HCT116 (cell line): ENCODE data around the gene CYBA.

Source experiments
- CBX3 ChIP-seq: IDR thresholded peaks from 2 replicates; pipeline ENCODE4 v1.6.1; 2012; ENCODE audit warnings: low read depth
- CTCF ChIP-seq, 3 experiments: fragments of 200-600 bp in 1 of 3; sonication (generic) in 1 of 3; IDR thresholded peaks in 2 of 3; conservative IDR thresholded peaks in 1 of 3; 2 replicates each; pipeline ENCODE4 v1.5.1; 2012 to 2017; ENCODE audit warnings: low read depth in 2 of 3, low read length in 2 of 3, antibody characterized with exemption in 1 of 3, borderline replicate concordance in 1 of 3, control low read depth in 1 of 3, mild to moderate bottlenecking in 1 of 3, mixed read lengths in 1 of 3, mixed run types in 1 of 3, moderate library complexity in 1 of 3; ENCODE audit not compliant: insufficient read depth in 1 of 3
- JUND ChIP-seq: IDR thresholded peaks from 2 replicates; pipeline ENCODE4 v1.6.1; 2012
- POLR2AphosphoS5 ChIP-seq: IDR thresholded peaks from 2 replicates; pipeline ENCODE4 v1.6.1; 2011; ENCODE audit warnings: mild to moderate bottlenecking, low read depth, low read length, moderate library complexity
- RAD21 ChIP-seq: IDR thresholded peaks from 2 replicates; pipeline ENCODE4 v1.6.1; 2012; ENCODE audit warnings: low read depth, mild to moderate bottlenecking
- SIN3A ChIP-seq: IDR thresholded peaks from 2 replicates; pipeline ENCODE4 v1.6.1; 2012; ENCODE audit warnings: low read depth
- YY1 ChIP-seq: IDR thresholded peaks from 2 replicates; pipeline ENCODE4 v1.6.1; 2011; ENCODE audit warnings: low read length, low read depth, moderate library complexity, mild to moderate bottlenecking; ENCODE audit not compliant: insufficient replicate concordance; ENCODE audit errors: extremely low read depth
- ZNF274 ChIP-seq: fragments of 200-500 bp; sonication (Bioruptor generic); IDR thresholded peaks from 2 replicates; pipeline ENCODE4 v1.6.1; 2014; ENCODE audit warnings: mild to moderate bottlenecking, low read depth, low read length, inconsistent platforms
- TF ChIP-seq, protein P1 (sequence below): IDR thresholded peaks from 2 replicates; pipeline ENCODE4 v1.6.1; 2011; ENCODE audit warnings: mild to moderate bottlenecking, low read length, moderate library complexity; ENCODE audit not compliant: insufficient replicate concordance; ENCODE audit errors: extremely low read depth

DNA sequence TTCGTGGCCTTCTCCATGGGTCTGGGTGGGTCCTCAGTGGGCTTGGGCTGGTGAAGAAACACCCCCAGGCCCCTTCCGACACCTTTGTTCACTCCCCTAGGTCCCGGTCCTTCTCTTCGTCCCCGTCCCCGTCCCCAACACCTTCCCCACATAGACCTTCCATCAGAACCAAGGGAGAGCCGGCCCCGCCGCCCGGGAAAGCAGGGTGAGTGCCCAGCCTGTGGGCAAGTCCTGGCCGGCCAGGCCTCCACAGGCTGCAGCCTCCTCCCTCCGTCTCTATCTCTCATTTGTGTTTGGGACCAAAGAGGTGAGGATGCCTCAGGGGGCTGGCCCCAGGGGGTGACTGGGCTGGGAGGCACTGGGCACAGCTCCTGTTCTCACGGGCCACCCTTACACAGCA lies 27.0 kb downstream of the CYBA start:
- TF ChIP-seq POLR2AphosphoS5: no peak
- TF ChIP-seq CTCF (IDR thresholded peaks at IDR 0.05 in 2 of 3, conservative IDR thresholded peaks at IDR 0.05 in 1 of 3; ENCODE audit: borderline replicate concordance in 1 of 3, insufficient read depth in 1 of 3, low read depth in 2 of 3, low read length in 2 of 3): no peak
- no peak for TF ChIP-seq SIN3A
- TF ChIP-seq, protein P1, sequence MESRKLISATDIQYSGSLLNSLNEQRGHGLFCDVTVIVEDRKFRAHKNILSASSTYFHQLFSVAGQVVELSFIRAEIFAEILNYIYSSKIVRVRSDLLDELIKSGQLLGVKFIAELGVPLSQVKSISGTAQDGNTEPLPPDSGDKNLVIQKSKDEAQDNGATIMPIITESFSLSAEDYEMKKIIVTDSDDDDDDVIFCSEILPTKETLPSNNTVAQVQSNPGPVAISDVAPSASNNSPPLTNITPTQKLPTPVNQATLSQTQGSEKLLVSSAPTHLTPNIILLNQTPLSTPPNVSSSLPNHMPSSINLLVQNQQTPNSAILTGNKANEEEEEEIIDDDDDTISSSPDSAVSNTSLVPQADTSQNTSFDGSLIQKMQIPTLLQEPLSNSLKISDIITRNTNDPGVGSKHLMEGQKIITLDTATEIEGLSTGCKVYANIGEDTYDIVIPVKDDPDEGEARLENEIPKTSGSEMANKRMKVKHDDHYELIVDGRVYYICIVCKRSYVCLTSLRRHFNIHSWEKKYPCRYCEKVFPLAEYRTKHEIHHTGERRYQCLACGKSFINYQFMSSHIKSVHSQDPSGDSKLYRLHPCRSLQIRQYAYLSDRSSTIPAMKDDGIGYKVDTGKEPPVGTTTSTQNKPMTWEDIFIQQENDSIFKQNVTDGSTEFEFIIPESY: no peak
- TF ChIP-seq JUND: no peak
- TF ChIP-seq YY1: no peak
- no peak for TF ChIP-seq RAD21
- TF ChIP-seq ZNF274: no peak
- TF ChIP-seq CBX3: no peak
